T-helper 17 cell (primary cell): Measurements from ENCODE around the gene HOXC13. TPM values are rescaled to one million over a fixed set of nuclear protein-coding genes. Genes with fewer than 3 reads are reported as not detected.

Source experiments
- total RNA-seq, 4 donors: library from RNA in 2 of 4; stranded (reverse) in 2 of 4; gene quantifications; one replicate each; pipeline ENCODE4 v1.2.3 and lab custom pipeline; 2022 to 2026

The HOXC13 gene
- total RNA-seq, 2 donors from 2014 or later = not detected

Other genes with a start within 250 kb of the HOXC13 start
- 100 to 1,000 TPM; 108 to 134 TPM for gene CALCOCO1, start 211.4 kb upstream of the HOXC13 start, total RNA-seq
- gene CISTR, start 186.9 kb upstream of the HOXC13 start, total RNA-seq = not detected
- gene HOXC12, start 16.1 kb downstream of the HOXC13 start, total RNA-seq = not detected
- gene HOXC11, start 34.3 kb downstream of the HOXC13 start, total RNA-seq = not detected
- not detected for gene HOTAIR, start 36.1 kb downstream of the HOXC13 start, total RNA-seq
- gene HOXC10, start 46.3 kb downstream of the HOXC13 start, total RNA-seq = not detected
- not detected for gene HOXC9, start 61.3 kb downstream of the HOXC13 start, total RNA-seq
- not detected for gene HOXC8, start 70.2 kb downstream of the HOXC13 start, total RNA-seq
- not detected for gene HOXC6, start 89.6 kb downstream of the HOXC13 start, total RNA-seq
- not detected for gene HOXC5, start 94.2 kb downstream of the HOXC13 start, total RNA-seq
- gene HOXC4, start 115.0 kb downstream of the HOXC13 start, total RNA-seq = not detected